ENCODE results near the gene RAB36.
"Not testable (repeated sequence)": the region's sequence is repeated elsewhere in the genome, so short reads cannot be mapped to it uniquely, and the experiment has no call there.

RAB36 gene

DNA sequence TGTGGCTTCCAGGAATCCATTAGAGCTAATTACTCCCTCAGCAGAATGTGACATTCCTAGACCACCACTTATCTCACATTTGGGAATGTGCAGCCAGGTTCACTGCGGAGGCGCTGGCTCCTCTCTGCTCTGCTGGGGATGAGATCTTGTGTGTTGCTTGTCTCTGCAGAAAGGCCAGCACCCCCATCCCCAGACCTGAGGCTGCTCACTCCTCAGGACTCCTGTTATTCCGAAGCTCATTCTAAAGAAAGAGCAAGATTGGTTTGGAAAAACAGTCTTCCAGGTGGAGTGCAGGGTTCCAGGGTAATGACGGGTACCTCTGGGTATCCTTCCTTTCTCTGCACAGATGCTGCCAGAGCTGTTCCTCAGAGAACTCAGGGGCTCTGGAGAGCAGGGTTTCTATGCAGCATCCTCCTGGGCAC, 24.3 kb upstream of the RAB36 start:
- DNase-seq (ENCODE audit: low spot score) = no peak

DNA sequence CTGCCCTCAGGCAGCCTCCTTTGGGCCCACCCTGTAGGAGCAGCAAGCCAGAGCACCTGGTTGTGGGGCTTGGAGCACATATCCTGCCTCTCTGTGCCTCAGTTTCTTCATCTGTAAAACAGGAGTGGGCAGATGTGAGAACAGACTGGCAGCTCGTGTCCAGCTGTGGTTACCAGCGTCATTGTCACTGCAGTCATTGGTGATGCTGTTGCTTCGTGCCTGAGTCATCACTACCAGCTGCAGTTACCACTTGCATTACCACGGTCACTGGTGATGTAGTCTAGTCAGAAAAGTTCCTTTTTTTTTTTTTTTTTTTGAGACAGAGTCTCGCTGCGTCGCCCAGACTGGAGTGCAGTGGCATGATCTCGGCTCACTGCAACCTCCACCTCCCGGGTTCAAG, 23.9 kb upstream of the RAB36 start:
- DNase-seq (ENCODE audit: low spot score) = no peak

DNA sequence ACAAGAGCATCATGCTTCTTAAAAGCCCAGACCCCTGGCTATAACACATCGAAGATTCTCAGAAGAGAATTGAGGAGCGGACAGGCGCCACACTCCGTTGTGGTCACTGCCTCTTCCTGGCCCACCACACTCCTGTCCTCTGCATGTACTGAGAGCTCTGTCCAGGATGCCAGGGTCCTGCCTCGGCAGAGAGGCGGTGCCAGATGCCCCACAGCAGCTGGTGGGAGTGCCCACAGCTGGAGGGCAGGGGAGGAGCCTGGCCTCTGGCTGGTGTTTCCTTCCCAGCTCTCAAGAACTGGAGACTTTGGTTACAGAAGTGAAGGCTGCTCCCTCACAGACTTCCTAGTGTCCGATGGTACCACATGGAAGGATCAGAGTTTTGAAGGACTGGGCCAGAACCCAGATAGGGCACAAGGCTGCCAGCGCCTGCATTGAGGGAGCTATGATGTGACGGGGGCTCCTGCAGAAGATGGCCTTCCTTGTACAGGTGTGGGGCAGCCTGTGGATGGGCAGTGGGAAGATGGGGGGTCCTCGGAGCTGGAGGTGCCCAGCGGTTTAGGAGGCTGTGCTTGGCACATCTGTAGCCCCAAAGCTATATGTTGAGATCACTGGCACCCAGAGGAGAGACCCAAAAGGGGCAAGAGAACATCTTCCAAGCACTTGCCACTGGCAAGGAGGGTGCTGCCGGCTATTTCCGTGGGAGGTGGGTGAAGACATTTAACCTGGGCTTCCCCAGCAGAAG, 22.9 kb upstream of the RAB36 start:
- no peak for DNase-seq (ENCODE audit: low spot score)

DNA sequence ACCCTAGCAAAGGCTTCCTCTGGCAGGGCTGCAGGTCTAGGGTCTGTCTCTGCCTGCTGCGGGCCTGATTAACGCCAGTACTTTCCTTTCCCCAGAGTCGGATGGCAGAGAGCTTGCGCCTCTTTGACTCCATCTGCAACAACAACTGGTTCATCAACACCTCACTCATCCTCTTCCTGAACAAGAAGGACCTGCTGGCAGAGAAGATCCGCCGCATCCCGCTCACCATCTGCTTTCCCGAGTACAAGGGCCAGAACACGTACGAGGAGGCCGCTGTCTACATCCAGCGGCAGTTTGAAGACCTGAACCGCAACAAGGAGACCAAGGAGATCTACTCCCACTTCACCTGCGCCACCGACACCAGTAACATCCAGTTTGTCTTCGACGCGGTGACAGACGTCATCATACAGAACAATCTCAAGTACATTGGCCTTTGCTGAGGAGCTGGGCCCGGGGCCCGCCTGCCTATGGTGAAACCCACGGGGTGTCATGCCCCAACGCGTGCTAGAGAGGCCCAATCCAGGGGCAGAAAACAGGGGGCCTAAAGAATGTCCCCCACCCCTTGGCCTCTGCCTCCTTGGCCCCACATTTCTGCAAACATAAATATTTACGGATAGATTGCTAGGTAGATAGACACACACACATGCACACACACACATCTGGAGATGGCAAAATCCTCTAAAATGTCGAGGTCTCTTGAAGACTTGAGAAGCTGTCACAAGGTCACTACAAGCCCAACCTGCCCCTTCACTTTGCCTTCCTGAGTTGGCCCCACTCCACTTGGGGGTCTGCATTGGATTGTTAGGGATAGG, 22.1 kb upstream of the RAB36 start:
- DNase-seq (ENCODE audit: low spot score) = no peak

DNA sequence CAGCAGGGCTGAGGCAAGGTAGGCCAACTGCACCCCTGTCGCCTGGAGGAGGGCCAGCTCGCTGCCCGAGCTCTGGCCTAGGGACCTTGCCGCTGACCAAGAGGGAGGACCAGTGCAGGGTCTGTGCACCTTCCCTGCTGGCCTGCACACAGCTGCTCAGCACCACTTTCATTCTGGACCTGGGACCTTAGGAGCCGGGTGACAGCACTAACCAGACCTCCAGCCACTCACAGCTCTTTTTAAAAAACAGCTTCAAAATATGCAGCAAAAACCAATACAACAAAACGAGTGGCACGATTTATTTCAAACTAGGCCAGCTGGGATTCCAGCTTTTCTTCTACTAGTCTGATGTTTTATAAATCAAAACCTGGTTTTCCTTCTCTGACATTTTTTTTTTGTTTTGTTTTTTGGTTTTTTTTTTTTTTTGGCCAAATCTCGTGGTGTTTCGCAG, 21.4 kb upstream of the RAB36 start:
- no peak for DNase-seq (ENCODE audit: low spot score)

DNA sequence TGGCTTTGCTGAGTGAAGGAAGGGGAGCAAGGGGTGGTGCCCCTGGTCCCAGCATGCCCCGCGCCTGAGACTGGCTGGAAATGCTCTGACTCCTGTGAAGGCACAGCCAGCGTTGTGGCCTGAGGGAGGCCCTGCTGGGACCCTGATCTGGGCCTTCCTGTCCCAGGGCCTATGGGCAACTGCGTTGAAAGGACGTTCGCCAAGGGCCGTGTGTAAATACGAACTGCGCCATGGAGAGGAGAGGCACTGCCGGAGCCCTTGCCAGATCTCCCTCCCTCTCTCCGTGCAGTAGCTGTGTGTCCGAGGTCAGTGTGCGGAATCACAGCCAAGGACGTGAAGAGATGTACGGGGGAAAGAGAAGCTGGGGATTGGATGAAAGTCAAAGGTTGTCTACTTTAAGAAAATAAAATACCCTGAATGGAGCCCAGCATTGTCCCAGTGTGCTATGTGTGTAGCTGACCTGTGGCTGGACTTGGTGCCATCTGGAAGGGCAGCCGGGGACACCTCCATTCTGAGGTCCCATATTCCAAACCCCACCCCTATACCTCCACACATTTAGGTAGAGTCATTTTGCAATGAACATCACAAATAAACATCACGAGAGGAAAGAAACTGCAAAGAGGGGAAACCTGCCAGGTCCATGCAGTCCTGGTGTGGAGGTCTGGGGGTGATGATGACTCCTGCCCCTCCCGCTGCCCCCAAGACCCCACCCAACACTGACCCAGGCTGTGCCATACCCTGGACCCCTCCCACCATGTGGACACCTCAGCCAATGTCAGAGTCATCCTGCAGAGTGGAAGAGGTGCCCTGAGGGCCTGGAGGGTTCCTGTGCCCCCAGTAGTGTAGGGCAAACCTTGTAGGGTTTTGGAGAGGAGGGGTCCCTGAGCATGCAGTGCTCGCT, 20.4 kb upstream of the RAB36 start:
- DNase-seq (ENCODE audit: low spot score) = no peak

DNA sequence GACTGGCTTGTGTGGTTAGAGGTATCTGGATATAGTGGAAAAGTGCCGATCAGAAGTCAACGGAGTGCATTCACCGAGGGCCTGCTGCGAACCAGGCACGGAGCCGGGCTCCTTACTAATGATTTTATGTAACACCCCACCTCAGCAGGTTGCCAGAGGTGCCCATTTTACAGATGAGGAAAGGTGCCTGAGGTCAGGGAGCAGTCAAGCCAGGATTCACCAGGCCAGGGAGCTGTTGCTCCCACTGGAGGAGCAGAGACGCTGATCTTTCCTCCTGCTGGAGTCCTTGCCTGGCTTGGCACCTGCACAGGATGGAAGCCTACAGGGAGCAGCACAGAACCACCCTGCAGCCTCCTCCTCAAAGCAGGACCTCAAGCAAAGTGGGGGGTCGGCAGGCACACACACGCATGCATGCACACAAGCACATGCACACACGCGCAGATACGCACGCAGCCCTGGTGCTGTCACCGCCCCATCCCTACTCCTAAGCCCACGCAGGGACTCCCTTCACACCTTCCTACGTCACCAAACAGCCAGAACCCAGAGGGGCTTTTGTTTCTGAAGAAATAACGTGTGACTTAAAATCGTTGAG, 19.7 kb upstream of the RAB36 start:
- no peak for DNase-seq (ENCODE audit: low spot score)

DNA sequence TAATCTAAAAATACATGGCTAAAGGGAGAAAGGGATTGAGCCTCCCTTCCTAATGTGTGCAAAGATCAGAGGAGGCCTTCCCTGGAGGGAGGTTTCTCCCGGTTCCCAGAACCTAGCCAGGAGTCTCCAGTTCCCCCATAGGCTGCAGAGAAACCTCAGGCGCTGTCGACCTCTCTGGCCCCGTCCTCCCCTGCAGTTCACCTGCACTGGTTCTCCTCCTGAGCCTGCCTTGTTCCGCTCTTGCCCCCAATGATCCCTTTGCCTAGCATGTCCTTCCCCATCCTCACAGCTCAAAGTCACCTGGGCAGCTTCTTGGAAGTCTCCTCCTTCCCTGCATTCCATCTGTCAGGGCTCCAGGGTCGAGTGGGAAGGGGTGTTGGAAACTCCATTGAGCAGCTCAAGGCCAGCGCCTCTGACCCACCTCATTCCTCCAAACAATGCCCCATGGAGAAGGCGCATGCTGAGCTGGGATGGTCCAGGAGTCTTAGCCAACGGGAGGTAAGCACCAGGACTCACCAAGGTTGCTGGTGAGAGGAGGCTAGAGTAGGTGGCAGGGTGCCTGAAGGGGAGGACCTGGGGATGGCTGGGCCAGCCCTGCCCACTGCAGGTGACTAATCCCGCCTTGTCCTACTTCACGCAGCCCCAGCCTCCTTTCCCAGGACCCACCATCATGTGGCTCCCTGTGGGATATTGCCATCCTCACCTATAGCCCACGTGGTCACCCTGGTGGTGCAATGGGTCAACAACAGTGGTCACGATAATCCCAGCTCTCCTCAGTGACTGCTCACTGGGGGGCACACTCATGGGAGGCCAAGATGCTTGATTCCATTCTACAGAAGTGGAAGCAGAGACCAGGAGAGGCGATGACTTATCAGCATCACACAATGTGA, 18.9 kb upstream of the RAB36 start:
- DNase-seq (ENCODE audit: low spot score) = no peak

DNA sequence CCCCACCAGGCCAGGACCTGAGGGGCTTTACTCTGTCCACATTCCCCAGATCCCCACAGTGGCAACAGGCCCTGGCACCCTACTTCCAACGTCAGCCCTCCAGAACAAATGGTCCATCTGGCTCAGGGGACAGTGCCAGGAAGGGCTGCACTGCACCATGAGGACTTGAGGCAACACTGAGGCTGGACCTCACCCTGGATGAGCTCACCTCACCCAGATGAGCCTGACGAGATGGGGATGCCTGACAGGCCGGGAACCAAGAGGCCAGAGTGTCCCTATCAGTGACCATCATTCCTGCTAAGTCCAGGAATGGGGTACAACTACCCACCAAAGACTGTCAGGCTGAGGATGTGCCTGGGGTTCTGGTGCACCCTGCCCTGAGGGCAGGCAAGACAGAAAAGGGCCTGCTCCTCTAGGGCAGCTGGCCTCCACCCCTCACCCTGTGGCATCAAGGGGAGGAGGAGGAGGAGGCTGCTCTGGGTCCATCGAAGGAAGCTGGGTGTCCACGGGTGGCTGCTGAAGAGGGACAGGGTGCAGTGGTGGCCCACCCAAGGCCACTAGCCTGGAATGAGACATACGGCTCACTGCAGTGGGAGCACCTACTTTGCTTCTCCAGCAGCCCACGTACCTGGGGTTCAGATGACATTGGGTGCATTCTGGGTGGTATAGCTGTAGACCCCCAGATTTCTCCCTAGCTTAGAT, 18.1 kb upstream of the RAB36 start:
- DNase-seq (ENCODE audit: low spot score) = no peak

DNA sequence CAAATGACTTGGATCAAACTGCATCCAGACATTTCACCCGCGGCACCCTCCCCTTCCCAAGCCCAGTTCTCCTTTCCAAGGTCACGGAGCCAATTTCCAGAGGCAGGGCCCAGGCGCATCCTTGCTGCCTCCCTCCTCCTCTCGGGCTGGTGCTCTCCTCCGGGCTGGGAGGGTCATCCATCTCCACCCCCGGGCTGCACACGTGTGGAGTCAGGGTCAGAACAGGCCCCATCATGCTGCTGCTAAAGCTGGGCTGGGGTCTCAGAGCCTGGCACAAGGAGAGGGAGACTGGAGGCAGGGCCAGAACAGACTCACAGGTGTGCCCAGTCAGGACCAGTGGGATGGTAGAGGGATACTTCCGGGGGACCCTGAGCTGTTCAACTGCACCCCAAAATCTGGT, 17.5 kb upstream of the RAB36 start:
- DNase-seq (ENCODE audit: low spot score) = no peak

DNA sequence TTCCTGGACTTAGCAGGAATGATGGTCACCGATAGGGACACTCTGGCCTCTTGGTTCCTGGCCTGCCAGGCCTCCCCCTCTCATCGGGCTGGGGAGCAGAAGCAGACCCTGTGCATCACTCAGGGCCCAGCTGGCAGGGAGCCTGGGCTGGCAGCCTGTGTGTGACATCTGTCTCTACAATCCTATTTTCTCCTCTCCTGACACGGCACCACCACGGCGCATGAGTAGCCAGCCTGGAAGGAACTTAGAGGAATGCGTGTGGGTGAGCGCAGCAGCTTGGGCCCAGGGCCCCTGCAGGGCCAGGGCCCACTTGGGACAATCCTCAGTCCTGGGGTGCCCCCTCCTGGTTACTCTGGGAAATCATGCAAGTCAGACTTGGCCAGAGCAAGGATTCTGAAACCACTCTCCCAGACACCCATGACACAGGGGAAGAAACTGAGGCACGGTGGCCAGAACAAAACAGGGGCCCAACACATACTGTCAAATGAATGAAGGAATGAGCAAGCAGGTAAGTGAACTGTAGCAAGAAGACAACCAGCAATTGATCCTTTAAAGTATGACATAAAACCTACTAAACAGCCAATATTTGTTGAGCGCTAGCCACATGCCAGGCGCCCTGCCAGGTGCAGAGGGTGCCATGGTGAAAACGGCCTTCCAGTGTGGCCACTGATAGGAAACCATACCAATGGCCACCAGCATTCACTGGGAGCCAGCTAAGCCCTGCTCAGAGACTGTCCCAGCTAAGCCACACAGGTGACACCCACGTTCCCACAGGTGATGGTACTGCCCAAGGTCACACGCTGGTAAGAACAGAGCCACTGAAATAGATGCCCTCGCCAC, 16.8 kb upstream of the RAB36 start:
- peak; percentile 77 for DNase-seq (ENCODE audit: low spot score)

DNA sequence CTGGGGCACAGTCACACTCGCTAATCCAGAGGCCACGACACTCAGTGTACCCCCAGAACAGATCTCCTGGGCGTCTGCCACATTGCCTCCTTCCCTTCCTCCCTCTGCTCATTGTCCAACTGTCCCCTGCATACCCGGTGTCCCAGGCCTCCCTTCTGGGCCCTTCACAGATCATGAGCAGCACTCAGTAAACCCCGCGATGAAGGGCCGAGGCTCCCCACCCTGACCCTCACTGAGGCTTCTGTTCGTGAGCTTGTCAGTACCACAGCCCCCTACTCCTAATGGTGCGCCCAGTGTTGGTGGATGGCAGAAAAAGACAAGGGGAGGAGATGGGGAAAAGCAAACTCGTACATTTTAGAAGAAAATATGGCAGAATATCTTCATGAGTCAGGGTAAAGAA, 16.1 kb upstream of the RAB36 start:
- no peak for DNase-seq (ENCODE audit: low spot score)

DNA sequence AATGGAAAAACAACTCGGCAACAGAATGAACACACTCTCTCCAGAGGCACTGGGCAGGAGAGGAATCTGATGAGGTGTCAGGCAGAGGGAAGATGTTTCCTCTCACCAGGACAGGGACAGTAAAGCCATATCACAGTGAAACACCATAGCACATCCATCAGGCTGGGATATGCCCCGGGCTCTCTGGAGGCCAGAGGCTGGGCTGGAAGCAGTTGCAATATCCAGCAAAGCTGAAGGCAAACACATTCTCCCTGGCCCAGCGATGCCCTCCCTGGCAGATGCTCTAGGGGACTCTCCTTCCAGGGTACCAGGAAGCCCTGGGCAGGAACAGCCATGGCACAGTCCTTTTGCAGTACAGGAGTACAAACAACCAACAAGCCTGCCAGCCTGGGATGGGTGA, 14.6 kb upstream of the RAB36 start:
- DNase-seq (ENCODE audit: low spot score) = no peak

DNA sequence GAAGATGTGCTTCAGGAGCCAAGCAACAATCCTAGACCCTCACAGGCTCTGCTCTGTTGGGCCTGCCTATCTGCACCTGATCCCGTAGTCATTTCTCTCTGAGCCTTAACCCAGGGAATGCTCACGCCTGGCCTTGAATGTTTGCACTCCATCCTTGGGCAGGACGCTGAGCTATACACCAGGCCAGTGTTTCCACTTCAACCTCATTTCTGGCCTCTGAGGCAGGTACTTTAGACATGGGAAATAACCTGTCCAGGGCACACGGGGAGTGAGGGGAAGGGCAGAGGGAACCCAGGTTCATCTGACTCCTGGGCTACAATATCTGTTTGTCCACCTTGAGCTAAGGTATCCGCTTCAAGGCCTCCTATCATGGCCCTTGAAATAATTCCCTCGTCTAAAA, 13.3 kb upstream of the RAB36 start:
- no peak for DNase-seq (ENCODE audit: low spot score)

DNA sequence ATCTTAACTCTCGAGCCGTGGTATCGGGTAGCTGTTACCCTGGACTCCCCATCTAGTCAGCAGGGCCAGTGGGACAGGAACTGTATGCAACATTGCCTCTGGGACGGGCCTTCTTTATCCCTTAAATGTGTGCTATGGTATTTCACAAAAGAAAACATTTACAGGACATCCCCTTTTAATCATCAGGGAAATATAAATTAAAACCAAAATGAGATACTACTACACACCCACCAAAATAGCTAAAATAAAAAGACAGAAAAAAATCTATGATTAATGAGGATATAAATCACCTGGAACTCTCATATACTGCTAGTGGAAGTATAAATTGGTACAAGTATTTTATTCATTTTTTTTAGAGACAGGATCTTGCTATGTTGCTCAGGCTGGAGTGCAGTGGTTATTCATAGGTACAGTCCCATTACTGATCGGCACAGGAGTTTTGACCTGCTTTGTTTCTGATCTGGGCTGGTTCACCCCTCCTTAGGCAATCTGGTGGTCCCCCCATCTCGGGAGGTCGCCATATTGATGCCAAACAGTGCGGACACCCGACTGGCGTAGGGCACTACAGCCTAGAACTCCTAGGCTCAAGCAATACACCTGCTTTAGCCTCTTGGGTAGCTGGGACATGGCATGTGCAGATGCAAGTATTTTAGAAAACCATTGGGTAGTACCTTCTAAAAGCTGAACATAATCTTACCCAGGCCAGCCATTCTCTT, 12.7 kb upstream of the RAB36 start:
- no peak for DNase-seq (ENCODE audit: low spot score)

DNA sequence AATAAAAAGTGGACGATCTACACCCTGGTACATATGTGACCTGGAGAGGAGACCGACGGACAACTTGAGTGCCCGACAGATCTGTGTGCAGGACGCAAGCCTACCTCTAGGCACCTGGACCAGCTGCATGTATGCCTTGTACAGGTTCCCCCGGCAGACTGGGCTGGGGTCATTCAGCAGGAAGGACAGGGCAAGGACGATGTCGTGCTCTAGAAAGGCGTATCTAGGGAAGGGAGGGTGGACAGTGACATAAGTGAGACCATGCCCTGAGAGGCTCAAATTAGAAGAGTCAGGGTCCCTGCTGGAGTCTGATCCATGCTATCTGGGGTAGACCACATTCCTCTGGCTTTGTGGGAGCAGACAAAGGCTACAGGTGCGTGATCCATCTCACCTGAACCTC, 11.4 kb upstream of the RAB36 start:
- no peak for DNase-seq (ENCODE audit: low spot score)

DNA sequence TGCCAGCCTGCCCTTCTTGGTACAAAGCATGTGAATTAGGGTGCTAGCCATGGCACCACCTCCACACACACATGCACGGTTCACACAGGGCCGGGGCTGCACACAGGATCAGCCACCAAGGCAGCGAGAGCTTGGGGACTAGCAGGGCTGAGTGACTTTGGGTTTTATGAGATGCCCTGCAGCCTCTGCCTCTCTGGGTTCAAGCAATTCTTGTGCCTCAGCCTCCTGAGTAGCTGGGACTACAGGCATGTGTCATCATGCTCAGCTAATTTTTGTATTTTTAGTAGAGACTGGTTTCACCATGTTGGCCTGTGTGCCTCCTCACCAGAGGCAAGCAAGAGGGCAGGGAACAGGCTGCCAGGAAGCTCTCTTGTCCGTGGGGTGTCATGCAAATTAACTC, 8.3 kb upstream of the RAB36 start:
- not testable (repeated sequence) for DNase-seq (ENCODE audit: low spot score)

DNA sequence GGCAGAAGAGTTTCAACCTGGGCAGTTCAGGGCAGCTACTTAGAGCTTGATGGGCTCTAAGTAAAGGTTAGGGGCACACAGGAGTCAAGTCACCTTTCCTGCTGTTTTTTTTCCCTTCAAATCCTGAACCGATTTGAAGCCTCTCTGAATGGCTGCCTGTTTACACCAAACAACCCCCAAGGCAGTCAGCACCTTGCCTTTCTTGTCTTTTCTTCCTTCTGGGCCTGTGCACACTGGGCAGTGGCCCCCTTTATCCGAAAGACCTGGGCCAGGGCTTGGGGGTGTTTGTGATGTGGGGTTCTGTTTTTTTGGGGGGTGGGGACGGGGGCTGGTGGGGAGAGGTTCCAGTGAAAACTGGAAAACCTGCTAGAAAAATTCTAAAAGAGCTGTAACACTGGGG, 7.8 kb upstream of the RAB36 start:
- no peak for DNase-seq (ENCODE audit: low spot score)

All from hematopoietic multipotent progenitor cell treated with erythropoietin and hydrocortisone succinate and interleukin-3 and kit ligand, for 17 days (in vitro differentiated cells).